Measurements from ENCODE around the gene P2RY2. TPM values are rescaled to one million over a fixed set of nuclear protein-coding genes. Genes with fewer than 3 reads are reported as not detected.
A peak's percentile ranks its signal among the peaks of the same experiment; 100 is the strongest.
"Not testable (repeated sequence)": the region's sequence is repeated elsewhere in the genome, so short reads cannot be mapped to it uniquely, and the experiment has no call there.

Gene P2RY2
- total RNA-seq, 1 donor from 2014 or later: 19.7 TPM

DNA sequence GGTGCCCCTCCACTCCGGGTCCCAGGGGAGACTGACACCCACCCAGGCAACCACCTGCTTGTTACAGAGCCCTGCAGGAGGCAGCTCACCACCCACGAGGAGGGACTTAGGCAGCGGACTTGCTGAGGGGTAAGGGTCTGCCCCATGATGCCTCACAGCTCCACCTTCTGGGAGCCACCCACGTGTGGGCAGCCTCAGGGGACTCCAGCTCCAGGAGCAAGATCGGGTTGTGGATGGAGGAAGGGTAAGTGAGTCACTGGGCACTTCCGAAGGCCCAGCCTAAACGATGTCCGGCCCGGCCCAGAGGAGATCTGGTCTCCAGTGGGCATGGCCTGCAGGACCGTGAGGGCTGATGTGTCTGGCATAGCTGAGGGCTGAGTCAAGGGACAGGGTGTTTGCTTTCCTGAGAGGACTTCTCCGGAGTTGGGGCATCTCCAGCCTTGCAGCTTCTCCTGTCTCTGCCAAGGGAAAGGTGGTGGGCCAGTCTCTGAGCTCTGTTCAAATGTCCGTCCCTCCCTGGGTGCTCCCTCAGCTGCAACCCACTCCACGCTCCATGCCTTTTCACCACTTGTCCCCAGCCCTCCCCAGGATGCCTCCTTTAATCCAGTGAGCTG is 32.3 kb upstream of the P2RY2 start:
- ATAC-seq (no peak), DNase-seq (no peak)
- intact Hi-C loops (cut with micrococcal nuclease): loop anchor here (10.0 kb wide), 1 partner anchor 59 kb away; no protein-coding TSS in a partner anchor

GRCh38 chr11:73186294-73186850 is 31.7 kb upstream of the P2RY2 start:
- DNase-seq (no peak), ATAC-seq (no peak)
- intact Hi-C loops (cut with micrococcal nuclease): loop anchor here (10.0 kb wide), 1 partner anchor 58 kb away; no protein-coding TSS in a partner anchor

DNA sequence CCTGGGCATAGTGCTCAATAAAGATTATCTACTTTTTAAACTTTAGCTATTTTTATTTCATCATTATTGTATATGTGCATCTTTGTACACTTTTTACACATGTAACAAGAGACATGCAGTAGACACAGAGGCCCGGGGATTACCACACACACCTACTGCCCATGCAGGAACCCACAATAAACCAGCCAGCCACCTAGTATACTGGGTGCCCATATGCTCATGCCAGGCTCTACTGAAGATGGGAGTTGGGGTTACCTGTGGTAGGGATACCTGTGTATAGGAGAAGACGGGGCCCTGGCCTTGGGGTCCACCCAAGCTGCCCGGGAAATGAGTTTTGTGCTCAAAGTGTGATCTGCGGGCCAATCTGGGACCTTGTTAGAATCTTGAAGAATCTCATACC is 31.2 kb upstream of the P2RY2 start:
- ATAC-seq (no peak), DNase-seq (no peak)
- intact Hi-C loops (cut with micrococcal nuclease): loop anchor here (10.0 kb wide), 1 partner anchor 58 kb away; no protein-coding TSS in a partner anchor

GRCh38 chr11:73187854-73188253 is 30.2 kb upstream of the P2RY2 start:
- ATAC-seq (peak; percentile 2), DNase-seq (no peak)
- intact Hi-C loops (cut with micrococcal nuclease): loop anchor here (10.0 kb wide), 1 partner anchor 57 kb away; no protein-coding TSS in a partner anchor

DNA sequence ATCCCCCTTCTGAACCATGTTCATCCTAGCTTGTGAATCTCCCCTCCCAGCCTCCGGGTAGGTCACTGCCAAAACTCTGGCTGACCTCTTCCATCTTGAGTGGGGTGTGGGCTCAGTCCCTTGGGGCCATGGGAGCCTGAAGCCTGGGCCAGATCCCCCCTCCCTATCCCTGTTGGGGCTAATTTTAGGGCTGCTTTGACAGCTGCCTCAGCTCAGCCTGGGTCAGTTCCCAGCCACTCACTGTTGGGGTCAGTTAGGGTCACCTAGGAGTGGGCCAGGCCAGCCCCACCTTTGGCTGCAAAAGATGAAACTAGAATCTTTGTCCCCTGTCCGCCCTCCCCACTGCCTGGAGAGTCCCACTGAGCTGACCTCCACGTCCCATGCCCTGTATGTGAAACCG is 29.8 kb upstream of the P2RY2 start:
- intact Hi-C loops (cut with micrococcal nuclease): loop anchor here (10.0 kb wide), 1 partner anchor 56 kb away; no protein-coding TSS in a partner anchor
- peak; percentile 88 for ATAC-seq
- DNase-seq: peak; percentile 76

DNA sequence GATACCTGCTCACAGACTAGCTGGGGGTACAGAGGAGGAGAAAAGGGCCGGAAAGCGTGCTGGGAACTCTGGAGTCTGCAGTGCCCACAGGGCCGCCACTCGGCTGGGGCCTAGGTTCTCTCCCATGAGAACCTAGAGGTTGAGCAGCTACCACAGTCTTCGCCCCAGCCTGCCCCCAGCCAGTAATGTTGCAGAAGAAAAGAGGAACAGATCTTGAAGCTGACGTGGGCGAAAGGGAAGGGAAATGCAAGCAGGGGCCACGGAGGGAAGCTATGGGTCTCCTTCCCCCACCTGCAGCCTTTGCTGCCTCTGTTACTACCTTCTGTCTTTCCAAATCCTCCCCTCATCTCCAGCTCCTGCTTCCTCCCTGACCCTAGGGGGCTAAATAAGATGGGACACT is 28.8 kb upstream of the P2RY2 start:
- ATAC-seq (no peak), DNase-seq (peak; percentile 46)
- intact Hi-C loops (cut with micrococcal nuclease): loop anchor here (10.0 kb wide), 1 partner anchor 55 kb away; no protein-coding TSS in a partner anchor

DNA sequence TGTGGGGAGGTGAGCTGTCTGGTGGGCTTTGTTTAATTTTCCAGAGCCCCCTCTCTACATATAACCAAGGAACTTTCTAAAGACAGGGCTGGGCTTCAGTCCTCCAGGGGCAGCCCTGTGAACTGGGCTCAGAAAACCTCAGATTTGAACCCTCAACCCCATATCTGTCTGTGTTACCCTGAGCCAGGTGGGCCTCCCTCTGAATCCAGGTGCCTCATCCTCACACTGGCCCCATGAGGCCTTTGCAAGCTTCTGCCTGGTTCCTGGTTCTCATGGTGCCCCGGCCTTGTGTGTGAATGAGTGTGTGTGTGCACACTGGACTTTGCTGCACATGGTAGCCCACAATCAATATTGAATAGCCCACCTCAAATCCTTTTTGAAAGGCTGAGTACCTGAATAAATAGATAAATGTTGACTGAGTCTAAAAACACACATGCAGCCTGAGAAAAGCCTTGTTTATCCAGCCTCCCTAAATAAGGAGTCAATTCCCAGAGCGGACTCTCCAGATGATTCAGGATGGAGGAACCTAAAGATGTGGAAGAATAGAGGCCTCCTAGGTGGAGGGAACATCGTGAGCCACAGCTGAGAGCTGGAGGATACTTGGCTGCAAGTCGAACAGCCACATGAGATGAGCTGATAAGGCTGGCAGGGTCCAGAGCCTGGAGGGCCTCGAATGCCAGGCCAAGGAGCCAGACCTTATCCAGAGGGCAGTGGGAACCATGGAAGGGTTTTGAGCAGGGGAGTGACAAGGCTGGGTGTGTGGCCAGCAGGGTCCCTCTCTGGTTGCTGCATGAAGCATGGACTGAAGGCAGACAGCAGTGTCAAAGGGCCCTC is 28.1 kb upstream of the P2RY2 start:
- no peak for DNase-seq
- no peak for ATAC-seq
- intact Hi-C loops (cut with micrococcal nuclease): loop anchor here (10.0 kb wide), 1 partner anchor 55 kb away; no protein-coding TSS in a partner anchor

DNA sequence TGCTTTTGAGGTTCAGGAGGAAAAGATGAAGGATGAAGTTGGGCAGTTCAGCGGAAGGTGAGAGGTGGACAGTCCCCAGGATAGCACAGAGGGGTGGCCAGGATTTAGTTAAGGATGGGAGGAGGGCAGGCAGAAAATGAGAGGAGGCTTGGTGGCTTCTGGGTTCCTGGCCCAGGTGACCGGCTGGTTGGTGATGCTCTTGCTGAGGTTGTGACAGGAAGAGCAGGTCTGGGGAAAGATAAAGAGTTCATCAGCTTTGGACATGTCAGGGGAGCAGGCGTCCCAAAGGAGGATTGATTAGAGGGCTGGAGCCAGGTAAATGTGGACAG is 27.6 kb upstream of the P2RY2 start:
- intact Hi-C loops (cut with micrococcal nuclease): no loop called here
- no peak for DNase-seq
- ATAC-seq: no peak

- DNase-seq (no peak), ATAC-seq (no peak)
- intact Hi-C loops (cut with micrococcal nuclease): no loop called here
Observed at GRCh38 chr11:73191151-73191550, 26.9 kb upstream of the P2RY2 start.

DNA sequence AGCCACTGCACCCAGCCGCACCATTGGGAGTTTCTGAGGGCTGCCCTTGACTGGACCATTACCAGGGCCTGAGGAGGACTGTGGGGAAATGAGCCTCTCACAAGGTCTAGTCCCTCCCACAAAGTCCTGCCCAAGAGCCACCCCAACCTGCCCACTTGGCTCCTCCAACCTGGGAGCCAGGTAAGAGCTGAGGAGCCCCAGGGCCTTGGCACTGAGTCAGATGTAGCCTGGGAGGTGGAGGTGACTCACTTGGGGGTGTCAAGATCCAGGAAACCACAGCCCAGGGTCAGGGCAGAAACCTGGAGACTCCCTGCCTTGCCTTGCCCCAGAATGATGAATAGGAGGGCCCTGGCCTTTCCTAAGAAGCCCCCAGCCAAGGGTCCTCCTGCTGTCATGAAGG is 25.8 kb upstream of the P2RY2 start:
- ATAC-seq (no peak), DNase-seq (no peak)
- intact Hi-C loops (cut with micrococcal nuclease): no loop called here

- intact Hi-C loops (cut with micrococcal nuclease): no loop called here
- DNase-seq: no peak
- no peak for ATAC-seq
Observed at GRCh38 chr11:73193251-73194033, 24.6 kb upstream of the P2RY2 start.

DNA sequence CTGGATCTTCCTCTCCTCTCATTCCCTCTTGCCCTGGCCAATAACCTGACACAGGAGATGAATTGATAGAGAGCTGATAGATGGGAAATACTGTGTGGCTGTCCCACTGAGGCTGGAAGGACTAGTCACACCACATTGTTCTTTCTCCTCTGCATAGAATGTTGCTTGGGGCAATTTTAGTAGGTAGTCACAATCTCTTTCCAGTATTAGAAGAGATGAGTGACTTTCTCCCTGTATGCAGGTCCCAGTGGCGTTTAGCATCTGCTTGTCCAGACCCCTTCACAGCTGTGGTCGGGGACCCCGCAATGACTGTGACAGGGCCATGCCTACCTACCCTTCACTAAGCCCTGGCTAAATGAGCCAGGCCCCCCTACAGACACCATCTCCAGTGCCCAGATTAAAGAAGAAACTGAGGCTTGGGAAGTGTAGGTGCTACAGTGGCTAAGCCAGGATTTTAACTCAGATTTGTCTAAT is 24.0 kb upstream of the P2RY2 start:
- intact Hi-C loops (cut with micrococcal nuclease): no loop called here
- DNase-seq (no peak), ATAC-seq (no peak)

- intact Hi-C loops (cut with micrococcal nuclease): no loop called here
- ATAC-seq (no peak), DNase-seq (no peak)
Observed at GRCh38 chr11:73194593-73194992, 23.5 kb upstream of the P2RY2 start.

DNA sequence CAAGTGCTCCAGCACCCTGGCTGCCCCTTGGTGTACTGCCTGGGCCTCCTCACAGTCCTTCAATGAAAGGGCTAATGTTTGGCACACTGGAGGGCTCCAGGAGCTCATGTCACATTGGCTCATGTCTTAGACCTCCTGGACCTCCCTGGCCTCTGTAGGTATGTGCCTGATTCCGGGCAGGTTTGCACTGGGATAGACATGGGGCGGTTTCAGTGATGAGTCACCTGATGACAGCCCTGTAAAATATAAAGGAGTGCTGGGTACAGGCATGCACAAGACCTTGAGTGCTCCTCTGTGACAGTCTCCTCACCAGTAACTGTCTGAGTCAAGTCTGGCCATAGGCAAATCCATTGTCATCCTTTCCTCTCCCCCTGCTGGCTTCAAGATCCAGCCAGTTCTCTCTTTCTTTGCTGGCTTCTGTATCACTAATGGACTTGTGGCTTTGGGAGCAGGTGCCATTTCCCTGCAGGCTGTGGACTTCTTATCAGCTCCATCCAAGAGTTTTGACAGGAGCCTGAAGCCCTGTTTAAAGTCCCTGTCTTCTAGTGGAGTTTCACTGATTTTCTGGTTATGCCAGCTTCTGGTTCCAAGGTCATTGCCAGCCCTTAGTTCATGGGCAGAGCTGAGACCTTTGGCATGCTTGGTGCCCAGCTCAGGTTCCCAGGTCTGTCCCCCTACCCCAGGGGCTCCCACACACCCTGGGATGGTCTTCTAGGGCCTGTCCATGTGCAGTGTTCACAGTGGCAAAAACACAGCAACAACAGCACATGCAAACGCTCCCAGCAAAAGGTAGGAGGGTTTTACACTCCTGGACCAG is 22.7 kb upstream of the P2RY2 start:
- ATAC-seq: no peak
- no peak for DNase-seq
- intact Hi-C loops (cut with micrococcal nuclease): no loop called here

DNA sequence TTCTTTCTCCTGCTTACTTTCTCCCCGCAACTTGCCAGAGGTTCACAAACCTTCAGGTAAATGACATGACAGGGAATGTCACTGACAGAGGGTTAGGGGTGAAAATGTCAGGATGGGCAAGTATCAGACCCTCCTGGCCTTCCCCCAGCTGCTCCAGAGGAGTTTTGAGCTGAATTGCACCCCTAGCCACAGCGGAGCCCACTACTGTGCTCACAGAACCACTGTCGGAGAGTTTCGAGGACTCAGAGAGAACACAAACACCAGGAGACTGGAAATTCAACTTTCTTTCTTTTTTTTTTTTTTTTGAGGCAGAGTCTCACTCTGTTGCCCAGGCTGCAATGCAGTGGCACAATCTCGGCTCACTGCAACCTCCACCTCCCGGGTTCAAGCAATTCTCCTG is 21.5 kb upstream of the P2RY2 start:
- intact Hi-C loops (cut with micrococcal nuclease): no loop called here
- DNase-seq: no peak
- no peak for ATAC-seq

DNA sequence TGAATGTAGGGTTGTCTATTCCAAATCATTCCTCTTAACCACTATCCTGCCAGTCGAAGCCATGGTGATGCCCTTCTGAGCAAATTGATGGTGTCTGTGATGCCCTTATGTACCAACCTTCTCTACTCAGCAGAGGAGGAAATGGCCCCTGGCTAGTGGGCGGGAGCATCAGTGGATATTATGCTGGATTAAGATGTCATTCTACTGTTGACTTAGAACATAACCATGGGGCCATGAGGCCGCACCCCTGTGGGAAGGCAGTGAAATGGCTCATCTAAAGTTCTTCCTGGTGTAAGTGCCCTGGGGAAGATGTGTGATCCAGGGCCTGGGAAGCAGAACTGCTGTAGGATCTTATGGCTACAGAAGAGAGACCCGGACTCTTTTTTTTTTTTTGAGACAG is 20.7 kb upstream of the P2RY2 start:
- DNase-seq (no peak), ATAC-seq (no peak)
- intact Hi-C loops (cut with micrococcal nuclease): no loop called here

GRCh38 chr11:73197787-73198186 is 20.3 kb upstream of the P2RY2 start:
- ATAC-seq; intact Hi-C loops (cut with micrococcal nuclease): not testable (repeated sequence)

DNA sequence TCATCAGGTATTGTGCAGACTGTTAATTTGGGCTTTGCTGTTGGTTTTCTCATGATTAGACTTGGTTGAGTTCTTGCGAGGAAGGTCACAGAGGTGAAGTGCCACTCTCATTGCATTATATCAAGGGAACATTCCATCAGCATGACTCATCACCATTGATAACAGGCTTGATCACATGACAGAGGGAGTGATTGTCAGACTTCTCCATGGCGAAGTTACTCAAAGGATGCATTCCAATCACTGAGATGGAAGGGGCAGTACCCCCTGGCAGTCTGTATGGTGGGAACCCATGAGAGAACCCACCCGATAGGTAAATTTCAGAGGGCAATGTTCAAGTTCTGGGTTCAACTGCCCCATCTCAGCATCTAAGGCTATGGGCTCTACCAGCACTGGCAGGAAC is 19.4 kb upstream of the P2RY2 start:
- DNase-seq (no peak), ATAC-seq (peak; percentile 16)
- intact Hi-C loops (cut with micrococcal nuclease): no loop called here

More at GRCh38 chr11:73197787-73198186, 20.3 kb upstream of the P2RY2 start:
- not testable (repeated sequence) for DNase-seq

DNA sequence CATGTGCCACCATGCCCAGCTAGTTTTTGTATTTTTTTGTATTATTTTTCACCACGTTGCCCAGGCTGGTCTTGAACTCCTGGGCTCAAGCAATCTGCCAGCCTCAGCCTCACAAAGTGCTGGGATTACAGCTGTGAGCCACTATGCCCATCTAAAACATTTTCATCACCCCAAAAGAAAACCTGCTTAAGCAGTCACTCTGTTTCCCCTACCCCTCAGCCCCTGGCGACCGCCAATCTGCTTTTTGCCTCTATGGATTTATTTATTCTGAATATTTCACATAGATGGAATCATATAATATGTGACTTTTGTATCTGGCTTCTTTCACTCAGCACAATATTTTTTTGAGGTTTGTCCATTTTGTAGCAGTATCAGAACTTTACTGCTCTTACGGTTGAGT is 18.6 kb upstream of the P2RY2 start:
- ATAC-seq: no peak
- intact Hi-C loops (cut with micrococcal nuclease): no loop called here
- DNase-seq: no peak
